ENCODE measurements around the gene C1QTNF12. TPM values are rescaled to one million over a fixed set of nuclear protein-coding genes. Genes with fewer than 3 reads are reported as not detected.

C1QTNF12 gene
- total RNA-seq, 1 donor from 2014 or later: 2.5 TPM

DNA sequence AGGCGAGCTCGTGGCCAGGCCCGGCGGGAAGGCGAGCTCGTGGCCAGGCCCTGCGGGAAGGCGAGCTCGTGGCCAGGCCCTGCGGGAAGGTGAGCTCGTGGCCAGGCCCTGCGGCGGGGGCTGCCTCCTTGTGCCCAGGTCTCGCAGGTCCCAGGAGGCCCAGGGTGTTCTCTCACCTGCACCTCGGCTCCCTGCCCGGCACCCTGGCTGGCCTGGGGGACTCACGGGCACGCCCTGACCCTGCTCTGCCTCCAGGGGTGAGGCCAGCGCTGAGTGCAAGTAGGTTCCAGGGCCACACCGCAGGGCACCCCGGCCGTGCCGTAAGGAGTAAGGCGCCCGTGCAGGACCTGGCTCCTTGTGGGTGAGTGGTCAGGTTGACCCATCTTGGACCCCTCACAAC lies 19.1 kb downstream of the C1QTNF12 start:
- Mint-ChIP-seq H3K27me3 (no peaks in the 10 kb centered on the region), H3K4me3 (no peak overlapping the region), H3K36me3 (peaks cover 14% of the 10 kb centered on the region), H3K9me3 (no peaks in the 10 kb centered on the region), H3K27ac (no peak overlapping the region), H3K4me1 (ENCODE audit: unreplicated experiment) (peaks cover 9% of the 10 kb centered on the region)
- TF ChIP-seq, protein P1, sequence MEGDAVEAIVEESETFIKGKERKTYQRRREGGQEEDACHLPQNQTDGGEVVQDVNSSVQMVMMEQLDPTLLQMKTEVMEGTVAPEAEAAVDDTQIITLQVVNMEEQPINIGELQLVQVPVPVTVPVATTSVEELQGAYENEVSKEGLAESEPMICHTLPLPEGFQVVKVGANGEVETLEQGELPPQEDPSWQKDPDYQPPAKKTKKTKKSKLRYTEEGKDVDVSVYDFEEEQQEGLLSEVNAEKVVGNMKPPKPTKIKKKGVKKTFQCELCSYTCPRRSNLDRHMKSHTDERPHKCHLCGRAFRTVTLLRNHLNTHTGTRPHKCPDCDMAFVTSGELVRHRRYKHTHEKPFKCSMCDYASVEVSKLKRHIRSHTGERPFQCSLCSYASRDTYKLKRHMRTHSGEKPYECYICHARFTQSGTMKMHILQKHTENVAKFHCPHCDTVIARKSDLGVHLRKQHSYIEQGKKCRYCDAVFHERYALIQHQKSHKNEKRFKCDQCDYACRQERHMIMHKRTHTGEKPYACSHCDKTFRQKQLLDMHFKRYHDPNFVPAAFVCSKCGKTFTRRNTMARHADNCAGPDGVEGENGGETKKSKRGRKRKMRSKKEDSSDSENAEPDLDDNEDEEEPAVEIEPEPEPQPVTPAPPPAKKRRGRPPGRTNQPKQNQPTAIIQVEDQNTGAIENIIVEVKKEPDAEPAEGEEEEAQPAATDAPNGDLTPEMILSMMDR (conservative IDR thresholded peaks at IDR 0.05): no peak
- no peak for DNase-seq (ENCODE audit: extremely low spot score, unreplicated experiment)

DNA sequence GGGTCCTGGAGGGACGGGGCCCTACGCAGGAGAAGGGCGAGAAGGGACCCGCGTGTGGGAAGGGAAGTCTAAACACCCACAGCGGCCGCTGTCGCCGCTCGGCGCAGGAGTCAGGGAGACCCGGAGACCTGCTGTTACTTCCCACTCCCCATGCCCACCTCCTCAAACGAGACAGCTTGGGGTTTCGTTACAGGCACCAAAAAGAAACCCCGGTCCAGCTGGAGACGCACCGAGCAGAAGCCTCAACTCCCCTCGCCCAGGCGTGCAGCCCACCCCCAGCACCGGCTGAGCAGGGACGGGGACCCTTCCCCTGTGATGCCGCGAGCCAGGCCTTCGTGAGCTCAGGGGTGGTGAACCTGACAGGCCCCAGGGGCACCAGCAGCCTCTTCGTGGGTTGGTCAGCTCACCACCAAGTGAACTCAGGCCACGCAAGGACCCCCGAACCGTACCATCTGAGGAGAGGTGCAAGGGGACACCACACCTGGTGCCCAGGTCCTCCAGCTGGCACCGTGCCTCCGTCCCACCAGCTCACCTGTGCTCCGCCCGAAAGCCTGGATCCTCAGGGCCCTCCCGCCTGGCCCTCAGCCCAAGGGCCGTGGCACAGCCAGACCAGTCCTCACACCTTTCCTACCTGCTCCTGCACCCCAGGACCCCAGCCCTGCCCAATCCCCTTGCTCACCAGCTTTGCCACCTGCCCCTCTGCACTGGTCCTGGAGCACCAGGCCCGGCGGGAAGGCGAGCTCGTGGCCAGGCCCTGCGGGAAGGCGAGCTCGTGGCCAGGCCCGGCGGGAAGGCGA lies 19.8 kb downstream of the C1QTNF12 start:
- Mint-ChIP-seq H3K36me3 (peaks cover 14% of the 10 kb centered on the region), H3K27me3 (no peaks in the 10 kb centered on the region), H3K4me3 (no peak overlapping the region), H3K27ac (no peak overlapping the region), H3K4me1 (ENCODE audit: unreplicated experiment) (peaks cover 9% of the 10 kb centered on the region), H3K9me3 (no peaks in the 10 kb centered on the region)
- no peak for DNase-seq (ENCODE audit: extremely low spot score, unreplicated experiment)
- TF ChIP-seq, protein P1 (conservative IDR thresholded peaks at IDR 0.05): no peak

DNA sequence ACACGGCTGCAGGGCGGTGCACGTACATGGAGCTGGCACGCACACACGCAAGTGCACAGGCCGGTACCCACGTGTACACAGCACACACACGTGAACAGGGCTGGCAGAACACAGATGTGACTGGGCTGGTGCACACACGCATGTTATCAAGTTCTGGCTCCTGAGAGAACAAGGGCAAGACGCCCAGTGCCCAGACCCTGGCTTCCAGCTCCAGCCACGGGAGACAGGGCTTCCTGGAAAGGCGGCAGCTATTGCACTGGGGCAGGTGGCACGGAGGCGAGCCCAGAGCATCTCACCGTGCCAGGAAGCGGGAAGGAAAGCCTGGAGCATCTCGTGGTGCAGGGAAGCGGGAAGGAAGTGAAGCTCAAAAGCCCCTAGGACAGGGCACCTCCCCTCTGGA lies 20.6 kb downstream of the C1QTNF12 start:
- Mint-ChIP-seq H3K4me3 (no peak overlapping the region), H3K36me3 (peaks cover 14% of the 10 kb centered on the region), H3K9me3 (no peaks in the 10 kb centered on the region), H3K27me3 (no peaks in the 10 kb centered on the region), H3K27ac (no peak overlapping the region), H3K4me1 (ENCODE audit: unreplicated experiment) (peaks cover 9% of the 10 kb centered on the region)
- DNase-seq (ENCODE audit: extremely low spot score, unreplicated experiment): no peak
- TF ChIP-seq, protein P1 (conservative IDR thresholded peaks at IDR 0.05): no peak

DNA sequence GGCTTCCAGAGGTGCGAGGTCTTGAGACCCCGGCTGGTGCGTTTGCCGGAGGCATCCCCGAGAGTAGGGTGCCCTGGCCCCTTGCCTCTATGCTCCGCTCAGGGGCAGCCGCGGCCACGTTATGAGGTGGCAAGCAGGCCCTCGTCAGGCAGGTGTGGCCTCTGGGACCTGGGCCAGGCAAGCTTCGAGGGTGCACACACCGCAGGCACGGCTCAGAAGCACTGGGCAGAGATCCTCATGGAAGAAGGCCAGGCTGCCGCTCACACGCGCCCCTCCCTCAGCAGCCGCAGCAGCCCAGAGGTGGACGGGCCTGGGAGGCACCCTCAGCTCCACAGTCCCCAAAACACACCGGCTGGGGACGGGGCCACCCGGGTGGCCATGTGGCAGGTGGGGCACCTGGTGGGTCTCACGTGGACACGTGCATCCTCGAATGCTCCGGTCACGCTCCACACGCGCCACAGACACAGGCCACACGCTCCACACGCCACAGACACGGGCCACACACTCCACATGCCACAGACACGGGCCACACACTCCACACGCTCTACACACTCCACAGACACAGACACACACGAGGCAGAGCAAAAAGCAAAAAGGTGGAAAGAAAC lies 21.2 kb downstream of the C1QTNF12 start:
- Mint-ChIP-seq H3K36me3 (peaks cover 18% of the 10 kb centered on the region), H3K9me3 (no peaks in the 10 kb centered on the region), H3K27ac (no peak overlapping the region), H3K4me3 (no peak overlapping the region), H3K27me3 (no peaks in the 10 kb centered on the region), H3K4me1 (ENCODE audit: unreplicated experiment) (peaks cover 5% of the 10 kb centered on the region)
- TF ChIP-seq, protein P1 (conservative IDR thresholded peaks at IDR 0.05): no peak
- no peak for DNase-seq (ENCODE audit: extremely low spot score, unreplicated experiment)

DNA sequence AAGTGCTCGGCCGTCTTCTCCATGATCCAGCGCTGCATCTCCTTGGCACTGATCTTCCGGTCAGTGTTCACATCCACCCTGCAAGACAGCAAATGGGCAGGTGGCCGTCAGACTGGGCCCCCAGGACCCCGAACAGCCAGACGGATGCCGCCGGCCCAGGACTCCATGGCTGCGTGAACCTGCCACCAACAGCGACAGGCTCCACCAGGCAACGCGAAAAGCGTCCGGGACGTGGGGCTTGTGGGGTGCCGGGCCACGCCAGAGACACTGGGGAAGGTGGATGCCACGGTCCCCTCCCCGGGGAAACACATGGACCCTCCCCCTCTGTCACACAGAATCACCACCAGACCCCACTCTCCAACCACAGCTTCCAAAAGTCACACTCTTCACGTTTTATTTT lies 22.6 kb downstream of the C1QTNF12 start:
- Mint-ChIP-seq H3K27ac (no peak overlapping the region), H3K9me3 (no peaks in the 10 kb centered on the region), H3K27me3 (no peaks in the 10 kb centered on the region), H3K4me3 (no peak overlapping the region), H3K36me3 (peaks cover 14% of the 10 kb centered on the region), H3K4me1 (ENCODE audit: unreplicated experiment) (no peaks in the 10 kb centered on the region)
- no peak for DNase-seq (ENCODE audit: extremely low spot score, unreplicated experiment)
- TF ChIP-seq, protein P1 (conservative IDR thresholded peaks at IDR 0.05): no peak
